A549 treated with AZD9567 at 1 μM for 4 hours (cell line): ENCODE results near the gene GCNT4. TPM values are rescaled to one million over a fixed set of nuclear protein-coding genes. Genes with fewer than 3 reads are reported as not detected.

Experiments used
- total RNA-seq: library from RNA; stranded (reverse); fragments of 200-300 nt; extraction: Qiagen RNA extraction; gene quantifications from 5 replicates; pipeline ENCODE4 v1.2.3, GENCODE V29; 2022; ENCODE audit not compliant: insufficient read depth

GCNT4 gene
- total RNA-seq: 0.29 to 0.33 TPM (median 0.31 TPM) in 4 of 5 replicates, not detected in the other

GRCh38 chr5:75052192-75053053 is at the start of gene GCNT4:
GCNT4 (minus strand) TSS chr5:75052558; CDS start chr5:75030037, 22,521 bp downstream.

Other genes with a start within 250 kb of the GCNT4 start
- gene FAM169A, start 186.2 kb downstream of the GCNT4 start, total RNA-seq: 4.0 to 7.4 TPM (median 6.3 TPM) in 5 replicates
- 0.03 to 0.07 TPM (median 0.05 TPM) in 4 of 5 replicates, not detected in the other for gene ANKRD31, start 184.3 kb upstream of the GCNT4 start, total RNA-seq